A549 (cell line): ENCODE measurements around the gene PPM1H. TPM values are rescaled to one million over a fixed set of nuclear protein-coding genes. Genes with fewer than 3 reads are reported as not detected.

Experiments
- BHLHE40 ChIP-seq: IDR thresholded peaks from 2 replicates; pipeline ENCODE4 v1.6.1; 2012; ENCODE audit warnings: low read depth, low read length, inconsistent platforms
- CBX2 ChIP-seq: fragments of 200-600 bp; sonication (generic); IDR thresholded peaks from 2 replicates; pipeline ENCODE4 v1.6.1; 2016; ENCODE audit warnings: low read depth, mild to moderate bottlenecking, borderline replicate concordance
- CBX8 ChIP-seq: fragments of 200-600 bp; sonication (generic); IDR thresholded peaks from 2 replicates; pipeline ENCODE4 v1.6.1; 2016
- EHF ChIP-seq: fragments of 250-450 bp; sonication (Bioruptor Pico); IDR thresholded peaks from 2 replicates; pipeline ENCODE4 v1.5.0; 2020; ENCODE audit warnings: mild to moderate bottlenecking
- EHMT2 ChIP-seq: fragments of 200-600 bp; sonication (generic); IDR thresholded peaks from 2 replicates; pipeline ENCODE4 v1.6.1; 2016; ENCODE audit warnings: antibody characterized with exemption, low read depth, mild to moderate bottlenecking, moderate library complexity
- EP300 ChIP-seq, 2 experiments: fragments of >200 bp; sonication (Bioruptor Twin); formaldehyde crosslinking; IDR thresholded peaks; 2 replicates in 1 of 2; 3 replicates in 1 of 2; pipeline ENCODE4 v1.6.1; 2016 to 2017
- FOSB ChIP-seq: fragments of 250-450 bp; sonication (Bioruptor Pico); IDR thresholded peaks from 2 replicates; pipeline ENCODE4 v1.5.0; 2020; ENCODE audit warnings: mild to moderate bottlenecking, moderate library complexity
- FOSL2 ChIP-seq, 2 experiments: fragments of 450-650 bp in 1 of 2; fragments of >200 bp in 1 of 2; sonication (Bioruptor Twin) in 1 of 2; formaldehyde crosslinking; IDR thresholded peaks; 2 replicates each; pipeline versions ENCODE4 v1.5.0 to v1.6.1; 2016 to 2020; ENCODE audit warnings: mild to moderate bottlenecking in 1 of 2, moderate library complexity in 1 of 2
- FOXS1 ChIP-seq: fragments of 250-450 bp; sonication (Bioruptor Pico); IDR thresholded peaks from 2 replicates; pipeline ENCODE4 v1.5.0; 2020; ENCODE audit warnings: mild to moderate bottlenecking, moderate library complexity
- GATA3 ChIP-seq: IDR thresholded peaks from 2 replicates; pipeline ENCODE4 v1.6.1; 2012; ENCODE audit warnings: borderline replicate concordance
- HDAC2 ChIP-seq: fragments of 200-600 bp; sonication (generic); IDR thresholded peaks from 2 replicates; pipeline ENCODE4 v1.6.1; 2016
- HOXA7 ChIP-seq: fragments of 250-450 bp; sonication (Bioruptor Pico); IDR thresholded peaks from 2 replicates; pipeline ENCODE4 v1.5.0; 2020; ENCODE audit warnings: mild to moderate bottlenecking, moderate library complexity
- HOXB13 ChIP-seq: fragments of 250-450 bp; sonication (Bioruptor Pico); IDR thresholded peaks from 2 replicates; pipeline ENCODE4 v1.5.0; 2020; ENCODE audit warnings: low read depth, mild to moderate bottlenecking, moderate library complexity
- HOXB5 ChIP-seq: fragments of 250-450 bp; sonication (Bioruptor Pico); IDR thresholded peaks from 2 replicates; pipeline ENCODE4 v1.5.0; 2020; ENCODE audit warnings: mild to moderate bottlenecking, moderate library complexity
- JUNB ChIP-seq: fragments of >200 bp; sonication (Bioruptor Twin); formaldehyde crosslinking; IDR thresholded peaks from 2 replicates; pipeline ENCODE4 v1.6.1; 2016
- KDM1A ChIP-seq: fragments of 200-600 bp; sonication (generic); IDR thresholded peaks from 2 replicates; pipeline ENCODE4 v1.6.1; 2016; ENCODE audit warnings: low read depth, mild to moderate bottlenecking
- MAFK ChIP-seq: fragments of 450-650 bp; IDR thresholded peaks from 2 replicates; pipeline ENCODE4 v1.6.1; 2014; ENCODE audit not compliant: partially characterized antibody
- MAZ ChIP-seq: fragments of 150-350 bp; IDR thresholded peaks from 2 replicates; pipeline ENCODE4 v1.6.1; 2014; ENCODE audit warnings: antibody characterized with exemption, low read depth, low read length, borderline replicate concordance
- NFE2L2 ChIP-seq: fragments of 150-350 bp; conservative IDR thresholded peaks from 2 replicates; pipeline ENCODE4 v1.6.1; 2014; ENCODE audit warnings: low read length
- NR3C1 ChIP-seq: fragments of >200 bp; sonication (Bioruptor Twin); formaldehyde crosslinking; IDR thresholded peaks from 3 replicates; pipeline ENCODE4 v1.6.1; 2017
- PHF8 ChIP-seq: fragments of 200-600 bp; sonication (generic); IDR thresholded peaks from 2 replicates; pipeline ENCODE4 v1.6.1; 2016; ENCODE audit warnings: low read depth, mild to moderate bottlenecking, antibody characterized with exemption, moderate library complexity, borderline replicate concordance
- POLR2AphosphoS2 ChIP-seq: conservative IDR thresholded peaks from 2 replicates; pipeline ENCODE4 v1.6.1; 2012; ENCODE audit warnings: low read length, improper control_type of control experiment, inconsistent platforms
- RAD21 ChIP-seq, 2 experiments: fragments of >200 bp in 1 of 2; sonication (Bioruptor Twin) in 1 of 2; formaldehyde crosslinking in 1 of 2; IDR thresholded peaks in 1 of 2; conservative IDR thresholded peaks in 1 of 2; 2 replicates in 1 of 2; 3 replicates in 1 of 2; pipeline ENCODE4 v1.6.1; 2012 to 2018; ENCODE audit warnings: inconsistent platforms in 1 of 2
- RARB ChIP-seq: fragments of 250-450 bp; sonication (Bioruptor Pico); IDR thresholded peaks from 2 replicates; pipeline ENCODE4 v1.8.0; 2021; ENCODE audit warnings: mild to moderate bottlenecking, moderate library complexity
- SMC3 ChIP-seq: fragments of >200 bp; sonication (Bioruptor Twin); formaldehyde crosslinking; IDR thresholded peaks from 3 replicates; pipeline ENCODE4 v1.6.1; 2018; ENCODE audit warnings: inconsistent platforms
- SREBF2 ChIP-seq: fragments of 450-650 bp; IDR thresholded peaks from 2 replicates; pipeline ENCODE4 v1.6.1; 2014; ENCODE audit warnings: mild to moderate bottlenecking, moderate library complexity
- TP53 ChIP-seq: fragments of 250-450 bp; sonication (Bioruptor Pico); IDR thresholded peaks from 2 replicates; pipeline ENCODE4 v1.5.0; 2021; ENCODE audit warnings: mild to moderate bottlenecking, moderate library complexity
- ZC3H11A ChIP-seq: fragments of 450-650 bp; IDR thresholded peaks from 2 replicates; pipeline ENCODE4 v1.6.1; 2014; ENCODE audit warnings: antibody characterized with exemption, mild to moderate bottlenecking
- ZFP36 ChIP-seq: fragments of 450-650 bp; IDR thresholded peaks from 2 replicates; pipeline ENCODE4 v1.6.1; 2014; ENCODE audit warnings: borderline replicate concordance; ENCODE audit not compliant: partially characterized antibody
- polyA plus RNA-seq, 4 experiments: library from polyadenylated mRNA; depleted of rRNA in 3 of 4; stranded (reverse); fragments of >200 nt; fragmentation: RNase III in 1 of 4; extraction: RNeasy Plus Mini Kit Qiagen cat#74134 plus additional on column Dnase treatment in 1 of 4; gene quantifications; 2 replicates in 3 of 4; 3 replicates in 1 of 4; pipeline ENCODE4 v1.2.3, GENCODE V29; 2011 to 2017
- TF ChIP-seq, protein P1 (sequence below): fragments of 250-450 bp; sonication (Bioruptor Pico); IDR thresholded peaks from 2 replicates; pipeline ENCODE4 v1.5.0; 2020; ENCODE audit warnings: low read depth, mild to moderate bottlenecking, moderate library complexity
- TF ChIP-seq, protein P2 (sequence below): fragments of 150-350 bp; IDR thresholded peaks from 2 replicates; pipeline ENCODE4 v1.6.1; 2014; ENCODE audit warnings: low read depth, mild to moderate bottlenecking, low read length
- TF ChIP-seq, protein P3 (sequence below): IDR thresholded peaks from 2 replicates; pipeline ENCODE4 v1.6.1; 2012
- TF ChIP-seq, protein P4 (sequence below): fragments of 450-650 bp; IDR thresholded peaks from 2 replicates; pipeline ENCODE4 v1.6.1; 2014; ENCODE audit warnings: antibody characterized with exemption
- TF ChIP-seq, protein P5 (sequence below): fragments of >200 bp; sonication (Bioruptor Twin); formaldehyde crosslinking; IDR thresholded peaks from 3 replicates; pipeline ENCODE4 v1.6.1; 2016
- TF ChIP-seq, protein P6 (sequence below): fragments of 250-450 bp; sonication (Bioruptor Pico); IDR thresholded peaks from 2 replicates; pipeline ENCODE4 v1.5.0; 2021; ENCODE audit warnings: mild to moderate bottlenecking, moderate library complexity, borderline replicate concordance

The PPM1H gene
- polyA plus RNA-seq, 2 of the 4 experiments (the other 2 are of a cell fraction): 7.8 TPM

DNA sequence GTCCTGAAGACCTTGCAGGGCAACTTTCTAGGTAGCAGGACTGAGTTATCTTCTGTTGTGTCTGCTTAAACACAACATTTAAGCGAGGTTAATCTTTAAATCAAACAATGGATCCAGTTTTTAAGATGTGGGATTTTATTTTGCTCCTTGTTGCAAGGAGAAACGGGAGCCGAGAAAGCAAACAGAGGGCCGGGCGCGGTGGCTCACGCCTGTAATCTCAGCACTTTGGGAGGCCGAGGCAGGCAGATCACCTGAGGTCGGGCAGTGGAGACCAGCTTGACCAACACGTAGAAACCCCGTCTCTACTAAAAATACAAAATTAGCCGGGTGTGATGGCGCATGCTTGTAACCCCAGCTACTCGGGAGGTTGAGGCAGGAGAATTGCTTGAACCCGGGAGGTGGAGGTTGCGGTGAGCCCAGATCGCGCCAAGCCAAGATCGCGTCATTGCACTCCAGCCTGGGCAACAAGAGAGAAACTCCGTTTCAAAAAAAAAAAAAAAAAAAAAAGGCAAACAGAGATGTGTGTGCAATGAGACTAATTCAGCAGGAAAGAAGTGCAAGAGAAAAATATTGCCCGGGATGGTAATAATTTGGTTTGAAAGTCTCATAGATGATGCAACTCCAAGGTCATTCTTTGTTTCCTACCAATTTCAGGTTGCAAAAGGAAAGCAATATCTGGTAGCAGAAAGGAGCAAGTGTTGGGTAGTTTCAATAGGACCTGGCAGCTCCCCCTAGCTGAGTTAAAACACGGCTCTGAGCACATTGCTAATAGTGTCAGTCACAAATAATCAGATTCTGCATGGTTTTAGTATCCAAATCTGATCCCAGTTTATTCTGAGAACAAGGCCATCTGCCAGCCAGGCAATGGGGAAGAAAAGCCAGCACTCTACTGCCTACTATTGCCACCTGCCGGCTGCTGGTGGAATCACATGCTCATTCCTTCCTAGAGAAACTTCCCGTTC is 141.4 kb downstream of the PPM1H start (continued):
- TF ChIP-seq, protein P1, sequence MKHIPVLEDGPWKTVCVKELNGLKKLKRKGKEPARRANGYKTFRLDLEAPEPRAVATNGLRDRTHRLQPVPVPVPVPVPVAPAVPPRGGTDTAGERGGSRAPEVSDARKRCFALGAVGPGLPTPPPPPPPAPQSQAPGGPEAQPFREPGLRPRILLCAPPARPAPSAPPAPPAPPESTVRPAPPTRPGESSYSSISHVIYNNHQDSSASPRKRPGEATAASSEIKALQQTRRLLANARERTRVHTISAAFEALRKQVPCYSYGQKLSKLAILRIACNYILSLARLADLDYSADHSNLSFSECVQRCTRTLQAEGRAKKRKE: no peak
- TF ChIP-seq, protein P2, sequence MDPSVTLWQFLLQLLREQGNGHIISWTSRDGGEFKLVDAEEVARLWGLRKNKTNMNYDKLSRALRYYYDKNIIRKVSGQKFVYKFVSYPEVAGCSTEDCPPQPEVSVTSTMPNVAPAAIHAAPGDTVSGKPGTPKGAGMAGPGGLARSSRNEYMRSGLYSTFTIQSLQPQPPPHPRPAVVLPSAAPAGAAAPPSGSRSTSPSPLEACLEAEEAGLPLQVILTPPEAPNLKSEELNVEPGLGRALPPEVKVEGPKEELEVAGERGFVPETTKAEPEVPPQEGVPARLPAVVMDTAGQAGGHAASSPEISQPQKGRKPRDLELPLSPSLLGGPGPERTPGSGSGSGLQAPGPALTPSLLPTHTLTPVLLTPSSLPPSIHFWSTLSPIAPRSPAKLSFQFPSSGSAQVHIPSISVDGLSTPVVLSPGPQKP: no peak
- no peak for TF ChIP-seq HOXB13
- TF ChIP-seq MAZ: no peak
- no peak for TF ChIP-seq SREBF2
- TF ChIP-seq BHLHE40: no peak
- TF ChIP-seq RAD21 (conservative IDR thresholded peaks at IDR 0.05 in 1 of 2, IDR thresholded peaks at IDR 0.05 in 1 of 2): peak; percentile 99 to 100
- no peak for TF ChIP-seq FOSB
- TF ChIP-seq GATA3: peak; percentile 70; the same call in 1 of the 2 replicates
- TF ChIP-seq ZFP36: no peak
- no peak for TF ChIP-seq RARB
- TF ChIP-seq CBX8: no peak
- TF ChIP-seq PHF8: no peak
- no peak for TF ChIP-seq MAFK
- TF ChIP-seq KDM1A: no peak
- 0 out of 2 replicates have a peak, but pooled peaks have one; percentile 40 for TF ChIP-seq HOXB5 (CRISPR knock-in tag)
- no peak for TF ChIP-seq HOXA7
- TF ChIP-seq NFE2L2: no peak
- no peak for TF ChIP-seq TP53 (CRISPR knock-in tag)
- TF ChIP-seq ZC3H11A: no peak
- no peak for TF ChIP-seq FOSL2 (IDR thresholded peaks at IDR 0.05)
- no peak; the same call in 1 of the 2 replicates for TF ChIP-seq FOSL2 (CRISPR knock-in tag; IDR thresholded peaks at IDR 0.05)
- no peak for TF ChIP-seq EHMT2
- no peak for TF ChIP-seq EHF (CRISPR knock-in tag)
- TF ChIP-seq, protein P3, sequence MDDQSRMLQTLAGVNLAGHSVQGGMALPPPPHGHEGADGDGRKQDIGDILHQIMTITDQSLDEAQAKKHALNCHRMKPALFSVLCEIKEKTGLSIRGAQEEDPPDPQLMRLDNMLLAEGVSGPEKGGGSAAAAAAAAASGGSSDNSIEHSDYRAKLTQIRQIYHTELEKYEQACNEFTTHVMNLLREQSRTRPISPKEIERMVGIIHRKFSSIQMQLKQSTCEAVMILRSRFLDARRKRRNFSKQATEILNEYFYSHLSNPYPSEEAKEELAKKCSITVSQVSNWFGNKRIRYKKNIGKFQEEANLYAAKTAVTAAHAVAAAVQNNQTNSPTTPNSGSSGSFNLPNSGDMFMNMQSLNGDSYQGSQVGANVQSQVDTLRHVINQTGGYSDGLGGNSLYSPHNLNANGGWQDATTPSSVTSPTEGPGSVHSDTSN: no peak
- no peak for TF ChIP-seq CBX2
- no peak for TF ChIP-seq HDAC2
- TF ChIP-seq, protein P4, sequence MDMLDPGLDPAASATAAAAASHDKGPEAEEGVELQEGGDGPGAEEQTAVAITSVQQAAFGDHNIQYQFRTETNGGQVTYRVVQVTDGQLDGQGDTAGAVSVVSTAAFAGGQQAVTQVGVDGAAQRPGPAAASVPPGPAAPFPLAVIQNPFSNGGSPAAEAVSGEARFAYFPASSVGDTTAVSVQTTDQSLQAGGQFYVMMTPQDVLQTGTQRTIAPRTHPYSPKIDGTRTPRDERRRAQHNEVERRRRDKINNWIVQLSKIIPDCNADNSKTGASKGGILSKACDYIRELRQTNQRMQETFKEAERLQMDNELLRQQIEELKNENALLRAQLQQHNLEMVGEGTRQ: no peak
- TF ChIP-seq, protein P5, sequence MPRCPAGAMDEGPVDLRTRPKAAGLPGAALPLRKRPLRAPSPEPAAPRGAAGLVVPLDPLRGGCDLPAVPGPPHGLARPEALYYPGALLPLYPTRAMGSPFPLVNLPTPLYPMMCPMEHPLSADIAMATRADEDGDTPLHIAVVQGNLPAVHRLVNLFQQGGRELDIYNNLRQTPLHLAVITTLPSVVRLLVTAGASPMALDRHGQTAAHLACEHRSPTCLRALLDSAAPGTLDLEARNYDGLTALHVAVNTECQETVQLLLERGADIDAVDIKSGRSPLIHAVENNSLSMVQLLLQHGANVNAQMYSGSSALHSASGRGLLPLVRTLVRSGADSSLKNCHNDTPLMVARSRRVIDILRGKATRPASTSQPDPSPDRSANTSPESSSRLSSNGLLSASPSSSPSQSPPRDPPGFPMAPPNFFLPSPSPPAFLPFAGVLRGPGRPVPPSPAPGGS: no peak
- TF ChIP-seq POLR2AphosphoS2: no peak
- TF ChIP-seq JUNB: no peak
- TF ChIP-seq SMC3: peak; percentile 100
- no peak for TF ChIP-seq FOXS1 (CRISPR knock-in tag)
- TF ChIP-seq, protein P6, sequence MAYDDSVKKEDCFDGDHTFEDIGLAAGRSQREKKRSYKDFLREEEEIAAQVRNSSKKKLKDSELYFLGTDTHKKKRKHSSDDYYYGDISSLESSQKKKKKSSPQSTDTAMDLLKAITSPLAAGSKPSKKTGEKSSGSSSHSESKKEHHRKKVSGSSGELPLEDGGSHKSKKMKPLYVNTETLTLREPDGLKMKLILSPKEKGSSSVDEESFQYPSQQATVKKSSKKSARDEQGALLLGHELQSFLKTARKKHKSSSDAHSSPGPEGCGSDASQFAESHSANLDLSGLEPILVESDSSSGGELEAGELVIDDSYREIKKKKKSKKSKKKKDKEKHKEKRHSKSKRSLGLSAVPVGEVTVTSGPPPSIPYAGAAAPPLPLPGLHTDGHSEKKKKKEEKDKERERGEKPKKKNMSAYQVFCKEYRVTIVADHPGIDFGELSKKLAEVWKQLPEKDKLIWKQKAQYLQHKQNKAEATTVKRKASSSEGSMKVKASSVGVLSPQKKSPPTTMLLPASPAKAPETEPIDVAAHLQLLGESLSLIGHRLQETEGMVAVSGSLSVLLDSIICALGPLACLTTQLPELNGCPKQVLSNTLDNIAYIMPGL (CRISPR knock-in tag): no peak
- TF ChIP-seq NR3C1: no peak
- TF ChIP-seq EP300 (IDR thresholded peaks at IDR 0.05): peak in 1 of 2 experiments; percentile 37; a peak in 2 of 5 replicates
